ENCODE measurements around the gene DIO3. TPM values are rescaled to one million over a fixed set of nuclear protein-coding genes. Genes with fewer than 3 reads are reported as not detected.

The DIO3 gene
- total and polyA plus RNA-seq, 2 of the 4 experiments (the other 2 are of a cell fraction), result not detected

GRCh38 chr14:101547107-101547738 is 14.1 kb upstream of the DIO3 start:
- intact Hi-C loops (cut with micrococcal nuclease), result no loop called here
- Histone ChIP-seq H4K5ac (ENCODE audit: low read depth, low read length) (no peak overlapping the region), H3K9ac (ENCODE audit: low read depth, low read length) (no peak overlapping the region), H2BK15ac (ENCODE audit: low read depth, low read length) (no peak overlapping the region), H3K36me3 (ENCODE audit: control insufficient read depth, insufficient read depth, low read length) (no peaks in the 10 kb centered on the region), H3K9me1 (ENCODE audit: insufficient read depth, low read length) (no peaks in the 10 kb centered on the region), H3K14ac (replicated peaks; ENCODE audit: low read depth, low read length) (no peak overlapping the region), H3K23ac (ENCODE audit: low read depth, low read length) (no peak overlapping the region), H2AK5ac (ENCODE audit: low read depth, low read length) (no peak overlapping the region), H4K20me1 (ENCODE audit: insufficient read depth, low read length) (no peaks in the 10 kb centered on the region), H3K4me3 (ENCODE audit: insufficient read depth, low read depth, low read length) (no peak overlapping the region), H3K56ac (ENCODE audit: extremely low read depth, insufficient read depth, low read length) (no peak overlapping the region), H3K4me2 (ENCODE audit: low read depth, low read length) (no peak overlapping the region), H2BK120ac (ENCODE audit: low read depth, low read length) (no peak overlapping the region), H4K8ac (ENCODE audit: low read depth in 2 of 2, low read length in 2 of 2) (no peak overlapping the region), H3K4me1 (ENCODE audit: control insufficient read depth, insufficient read depth, low read length) (no peaks in the 10 kb centered on the region), H3K27me3 (ENCODE audit: control insufficient read depth, insufficient read depth, low read length) (peaks cover 4% of the 10 kb centered on the region; the same call in 1 of the 2 replicates), H2BK5ac (ENCODE audit: low read depth, low read length, poor library complexity, severe bottlenecking) (no peak overlapping the region), H2AK9ac (replicated peaks; ENCODE audit: low read depth, low read length, poor library complexity) (no peak overlapping the region), H3K27ac (ENCODE audit: insufficient read depth, low read length) (no peak overlapping the region), H2BK20ac (ENCODE audit: low read depth, low read length) (no peak overlapping the region), H3K79me1 (ENCODE audit: low read depth in 1 of 2, low read length in 2 of 2) (no peaks in the 10 kb centered on the region), H4K91ac (ENCODE audit: insufficient read depth, low read depth, low read length) (no peak overlapping the region), H3K9me3 (ENCODE audit: control insufficient read depth, insufficient read depth, low read length) (peaks cover 11% of the 10 kb centered on the region), H3K18ac (ENCODE audit: low read depth, low read length) (no peak overlapping the region), H2AFZ (replicated peaks; ENCODE audit: low read length, poor library complexity) (no peak overlapping the region), H3K4ac (ENCODE audit: low read depth, low read length) (no peak overlapping the region)
- CTCF ChIA-PET, result no interaction called here
- ATAC-seq (ENCODE audit: low read depth) (no peak), DNase-seq (no peak)
- WGBS, 2 experiments (ENCODE audit: extremely low coverage in 2 of 2, insufficient read length in 1 of 2), result 59% methylated on average over 6 of the region's 10 CpGs; no CpG with 5 or more reads in 1 of the 2 experiments
- TF ChIP-seq MAZ (IDR thresholded peaks at IDR 0.05; ENCODE audit: borderline replicate concordance, low read depth, low read length) (no peak), CTCF (conservative IDR thresholded peaks at IDR 0.05; ENCODE audit: low read depth, low read length) (no peak), USF2 (IDR thresholded peaks at IDR 0.05; ENCODE audit: low read depth, low read length) (no peak), CHD1 (IDR thresholded peaks at IDR 0.05; ENCODE audit: low read depth, low read length) (no peak), POLR2A (IDR thresholded peaks at IDR 0.05; ENCODE audit: low read depth, low read length) (no peak), SMC3 (IDR thresholded peaks at IDR 0.05; ENCODE audit: low read depth, low read length) (no peak), NFE2L2 (IDR thresholded peaks at IDR 0.05; ENCODE audit: low read depth, low read length) (no peak), CEBPB (IDR thresholded peaks at IDR 0.05; ENCODE audit: low read depth, low read length) (no peak)
- POLR2A ChIA-PET (ENCODE audit: unreplicated experiment), result no interaction called here
- BruUV-seq (replicated peaks), result no TSS peak
- dilution Hi-C loops (cut with HindIII; ENCODE audit: low sequenced_read_pairs, unreplicated experiment), result no loop called here
- in situ Hi-C loops (cut with MboI; ENCODE audit: low sequenced_read_pairs), result no loop called here

Data from IMR-90 (cell line).